ENCODE results near the gene EBP.
A peak's percentile ranks its signal among the peaks of the same experiment; 100 is the strongest.

Gene EBP

GRCh38 chrX:48521353-48522243, at the start of gene EBP:
Gene EBP (plus strand): TSS chrX:48521808. CDS start chrX:48523772, 1,964 bp downstream.
- DNase-seq, result peak; percentile 88 to 93

DNA sequence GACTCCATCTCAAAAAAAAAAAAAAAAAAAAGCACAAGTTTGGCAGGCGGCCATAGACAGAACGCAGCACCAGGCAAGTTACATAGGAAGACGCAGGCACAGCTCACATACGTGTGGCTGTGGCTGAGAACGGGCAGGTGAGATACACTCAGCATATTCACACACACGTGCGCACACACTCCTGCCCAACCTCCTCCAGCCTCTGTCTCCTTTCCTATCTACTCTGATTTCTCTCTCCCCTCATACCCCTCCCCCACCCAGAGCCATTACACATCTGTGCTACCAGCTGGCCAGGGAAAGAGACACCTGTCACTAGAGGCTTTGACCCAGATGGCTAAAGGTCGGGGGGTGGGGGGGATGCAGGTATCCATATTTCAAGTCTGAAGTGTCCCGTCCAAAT, 49.4 kb upstream of the EBP start:
- DNase-seq, result no peak

DNA sequence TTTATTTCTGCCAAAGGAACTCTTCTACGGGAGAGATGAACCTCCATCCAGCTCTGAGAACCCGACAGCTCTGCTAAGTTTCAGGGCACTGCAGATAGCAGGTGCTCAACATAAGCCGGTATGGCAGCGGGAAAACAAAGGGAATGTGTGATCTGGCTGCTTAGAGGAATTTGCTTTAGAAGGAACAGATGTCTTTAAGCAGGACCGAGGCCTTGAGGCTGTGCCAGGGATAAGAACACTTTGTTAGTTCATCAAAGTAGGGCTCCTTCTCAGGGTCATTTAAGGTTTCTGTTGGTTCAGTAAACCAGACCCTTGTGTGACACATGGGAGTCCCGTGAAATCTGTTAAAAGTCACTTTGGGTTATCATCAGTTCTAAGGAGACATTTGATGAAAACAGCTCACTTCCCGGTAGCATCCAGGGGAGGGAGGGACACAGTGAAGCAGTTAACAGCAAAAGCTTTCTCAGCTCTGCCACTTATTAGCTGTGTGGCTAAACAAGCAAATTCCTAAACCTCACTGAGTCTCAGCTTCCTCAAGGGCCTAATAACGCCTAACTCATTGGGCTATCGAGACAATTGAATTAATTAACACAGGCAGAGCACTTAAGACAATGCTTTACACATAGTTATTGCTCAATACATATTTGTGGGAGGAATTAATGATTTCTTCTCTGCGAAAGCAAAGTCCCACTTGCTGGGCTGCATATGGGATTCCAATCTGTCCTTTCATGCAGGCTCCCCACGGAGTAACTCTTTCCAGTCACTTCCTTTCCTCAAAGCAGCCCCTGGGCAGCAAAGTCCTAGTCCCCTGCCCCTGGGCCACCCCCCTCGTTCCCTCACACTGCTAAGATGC, 48.5 kb upstream of the EBP start:
- DNase-seq, result no peak

DNA sequence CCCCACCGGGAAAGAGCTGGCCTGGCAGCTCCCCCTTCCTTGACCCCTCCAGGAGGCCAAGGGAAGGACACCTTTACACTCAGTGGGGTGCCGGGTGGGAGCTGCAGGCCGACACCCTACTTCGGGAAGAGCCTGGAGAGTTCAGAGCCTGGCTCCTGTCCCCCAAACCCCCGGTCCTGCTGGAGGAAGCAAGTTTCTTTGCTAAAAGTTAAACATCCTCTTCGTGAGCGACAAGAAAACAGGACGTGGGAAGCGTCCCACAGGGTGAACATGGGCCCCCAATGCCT, 48.0 kb upstream of the EBP start:
- DNase-seq, result no peak

- peak; percentile 50 to 52 for DNase-seq
These were observed 47.5 kb upstream of the EBP start for GRCh38 chrX:48474127-48474526.

GRCh38 chrX:48474581-48474980, 47.0 kb upstream of the EBP start:
- DNase-seq, result no peak

DNA sequence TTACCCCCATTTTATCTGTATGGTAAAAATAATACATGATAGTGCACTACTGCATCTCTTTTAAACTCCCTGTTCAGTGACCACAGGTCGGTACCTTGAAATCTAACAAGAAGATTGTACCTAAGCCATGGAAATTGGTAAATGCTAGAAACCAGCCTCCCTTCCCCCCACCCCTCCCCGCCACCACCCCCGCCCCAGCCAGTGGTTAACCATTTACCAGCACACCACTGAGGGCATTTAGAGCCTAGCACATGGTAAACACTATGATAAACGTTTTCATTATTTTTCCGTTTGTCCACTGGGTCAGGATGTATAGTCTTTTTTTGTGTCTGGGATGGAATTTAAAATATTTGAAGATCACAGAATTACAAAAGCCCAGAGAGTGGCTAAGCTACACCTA, 46.3 kb upstream of the EBP start:
- no peak for DNase-seq

DNA sequence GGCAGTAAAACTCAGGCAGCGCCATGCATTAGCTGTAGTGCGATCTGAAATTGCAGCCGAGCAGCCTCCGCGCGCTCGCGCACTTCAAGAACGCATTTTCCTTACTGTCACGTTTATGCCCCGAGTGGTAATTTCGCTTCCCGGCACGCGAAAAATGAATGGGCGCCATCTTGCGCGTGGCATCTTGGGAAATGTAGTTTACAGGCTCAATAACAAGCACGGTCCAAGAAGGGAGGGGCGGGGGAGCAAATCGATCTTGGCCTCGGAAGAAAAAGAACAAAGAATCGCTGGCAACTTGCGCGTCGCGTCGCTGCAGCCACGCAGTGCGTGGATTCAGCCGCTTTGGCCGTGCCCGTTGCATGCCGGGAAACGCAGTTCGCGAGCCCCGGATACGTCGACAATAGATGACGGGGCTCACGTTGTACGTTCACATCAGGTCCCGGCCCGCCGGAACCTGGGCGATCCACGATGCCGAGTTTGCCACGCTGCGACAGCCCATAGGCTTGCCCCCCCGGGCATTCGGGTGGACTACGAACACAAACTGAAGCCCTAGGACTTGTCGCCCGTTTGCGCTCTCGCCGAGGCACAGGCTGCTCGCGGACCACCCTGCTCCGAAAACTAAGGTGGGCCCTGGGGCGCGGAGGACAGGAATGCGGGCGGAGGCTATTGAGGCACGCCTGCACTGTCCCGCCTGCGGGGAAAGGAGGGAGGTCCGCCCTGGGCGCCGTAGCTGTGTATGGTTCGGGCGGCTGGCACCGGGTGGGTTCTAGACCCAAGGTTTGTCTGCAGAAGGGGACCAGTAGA, 45.6 kb upstream of the EBP start, which contains the start of gene FTSJ1:
Gene FTSJ1 (plus strand): TSS at position 426 of the 804 bp plus-strand sequence. CDS start 1,849 bp downstream, outside the sequence.
- peak; percentile 85 to 87 for DNase-seq

DNA sequence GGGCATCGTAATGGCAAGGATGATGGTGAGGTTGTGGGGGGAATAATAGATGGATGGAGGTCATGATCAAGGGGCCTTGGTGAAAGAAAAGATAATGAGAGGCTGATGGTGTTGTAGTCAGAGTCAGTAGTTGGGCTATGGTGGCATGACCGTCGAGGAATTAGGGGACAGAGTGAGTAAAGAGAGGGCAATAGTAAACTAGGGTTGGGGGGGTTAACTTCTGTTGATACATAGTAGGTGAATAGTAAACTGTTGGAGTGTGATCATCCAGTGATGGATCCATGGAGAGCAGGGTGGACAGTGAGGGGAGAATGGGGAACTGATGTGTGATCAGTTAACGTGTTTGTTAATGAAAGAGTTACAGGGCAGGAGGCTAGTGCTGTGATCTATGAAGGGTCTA, 44.7 kb upstream of the EBP start:
- DNase-seq, result no peak

GRCh38 chrX:48477960-48478755, 43.5 kb upstream of the EBP start:
- DNase-seq, result no peak

GRCh38 chrX:48478806-48479205, 42.8 kb upstream of the EBP start:
- DNase-seq, result no peak

GRCh38 chrX:48480142-48480541, 41.5 kb upstream of the EBP start:
- no peak for DNase-seq

GRCh38 chrX:48480583-48480982, 41.0 kb upstream of the EBP start:
- DNase-seq, result no peak

DNA sequence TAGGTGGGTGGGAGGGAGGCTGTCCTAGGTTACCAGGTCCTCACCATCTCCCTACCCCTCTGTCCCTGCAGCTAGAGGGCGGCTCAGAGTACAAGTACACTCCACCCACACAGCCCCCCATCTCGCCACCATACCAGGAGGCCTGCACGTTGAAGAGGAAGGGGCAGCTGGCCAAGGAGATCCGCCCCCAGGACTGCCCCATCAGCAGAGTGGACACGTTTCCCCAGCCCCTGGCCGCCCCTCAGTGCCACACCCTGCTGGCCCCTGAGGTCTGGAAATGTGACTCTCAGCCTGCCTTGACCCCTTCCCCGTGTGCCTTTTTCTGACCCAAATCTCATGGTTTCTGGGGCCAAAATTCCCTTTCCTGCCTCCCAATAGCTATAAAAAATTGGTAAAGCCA, 39.1 kb upstream of the EBP start:
- DNase-seq, result no peak

DNA sequence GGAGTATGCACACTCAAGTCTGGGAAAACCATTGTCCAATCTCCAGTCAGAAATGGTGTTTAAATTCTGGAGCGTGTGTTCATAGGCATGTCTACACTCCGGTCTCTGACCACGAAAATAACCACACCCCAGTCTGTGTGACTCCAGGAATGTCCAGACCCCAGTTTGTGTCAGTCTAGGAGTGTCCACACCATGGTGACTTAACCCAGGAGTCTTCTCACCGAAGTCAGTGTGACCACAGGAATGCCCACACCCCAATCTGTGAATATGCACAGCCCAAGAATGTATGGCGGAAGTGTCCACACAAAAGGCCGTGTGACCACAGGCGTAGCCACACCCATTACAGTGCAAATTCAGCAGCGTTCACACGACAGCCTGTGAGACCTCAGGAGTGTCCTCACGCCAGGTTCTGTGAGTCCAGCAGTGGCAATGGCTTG, 34.2 kb upstream of the EBP start:
- no peak for DNase-seq

DNA sequence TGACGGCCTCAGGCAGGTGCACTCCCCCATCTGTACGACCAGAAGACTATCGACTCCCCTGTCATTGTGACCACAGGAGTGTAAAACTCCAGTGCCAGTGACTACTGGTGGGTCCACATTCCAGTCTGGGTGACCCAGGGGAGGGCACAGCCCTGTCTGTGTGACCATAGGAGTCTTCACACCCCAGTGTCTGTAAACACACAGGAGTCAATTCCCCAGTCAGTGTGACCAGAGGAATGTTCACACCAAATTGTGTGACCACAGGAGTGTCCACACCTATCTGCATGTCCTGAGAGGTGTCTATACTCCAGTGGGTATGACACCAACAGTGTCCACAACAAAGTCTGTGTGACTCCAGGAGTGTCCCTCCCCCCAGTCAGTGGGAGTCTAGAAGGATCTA, 33.6 kb upstream of the EBP start:
- DNase-seq, result no peak

DNA sequence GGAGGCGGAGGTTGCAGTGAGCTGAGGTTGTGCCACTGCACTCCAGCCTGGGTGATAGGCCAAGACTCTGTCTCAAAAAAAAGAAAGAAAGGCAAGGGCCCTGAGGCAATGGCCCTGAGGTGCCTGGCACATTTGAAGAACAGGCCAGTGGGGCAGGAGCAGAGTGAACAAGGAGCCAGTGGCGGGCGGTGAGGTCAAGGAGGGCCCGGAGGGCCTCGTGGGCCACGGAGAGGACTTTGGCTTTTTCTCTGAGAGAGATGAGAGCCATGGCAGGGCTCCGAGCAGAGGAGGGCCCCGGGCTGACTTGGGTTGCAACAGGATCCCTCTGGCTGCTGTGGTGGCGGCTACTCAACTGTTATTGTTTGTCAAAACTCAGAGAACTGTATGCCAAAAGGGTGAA, 32.3 kb upstream of the EBP start:
- DNase-seq, result no peak

DNA sequence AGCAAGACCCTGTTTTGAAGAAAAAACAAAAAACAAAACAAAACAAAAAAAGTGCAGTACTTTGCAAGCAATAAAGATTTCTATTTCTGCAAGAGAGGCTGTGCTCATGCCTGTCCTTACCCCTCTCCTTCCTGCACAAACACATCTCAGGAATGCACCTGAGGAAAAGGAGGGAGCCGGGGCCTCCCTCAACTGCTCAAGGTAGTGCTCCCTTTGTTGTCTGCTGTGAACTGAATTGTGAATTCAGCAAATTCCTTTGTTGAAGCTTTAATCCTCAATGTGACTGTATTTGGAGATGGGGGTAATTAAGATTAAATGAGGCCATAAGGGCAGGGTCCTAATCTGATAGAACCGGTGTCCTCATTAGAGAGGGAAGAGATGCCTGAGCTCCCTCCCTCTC, 31.7 kb upstream of the EBP start:
- DNase-seq, result no peak

- no peak for DNase-seq
These were observed 30.9 kb upstream of the EBP start for GRCh38 chrX:48490661-48491060.

DNA sequence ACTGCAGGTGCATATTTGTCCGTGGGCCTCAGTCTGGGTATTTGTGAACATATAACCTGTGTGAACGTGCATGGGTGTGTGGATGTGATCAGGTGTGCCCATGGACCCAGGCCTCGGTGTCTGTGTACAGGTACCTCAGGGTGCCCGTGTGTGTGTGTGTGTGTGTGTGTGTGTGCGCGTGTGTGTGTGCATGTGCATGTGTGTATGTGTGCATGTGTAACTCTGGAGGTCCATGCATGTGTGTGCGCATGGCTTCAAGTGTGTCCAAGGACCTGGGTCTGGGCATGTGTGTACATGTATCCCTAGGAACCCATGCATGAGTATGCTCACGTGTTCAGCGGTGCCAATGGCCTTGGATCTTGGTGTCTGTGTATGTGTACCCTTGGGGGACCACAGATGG, 29.8 kb upstream of the EBP start:
- no peak for DNase-seq

DNA sequence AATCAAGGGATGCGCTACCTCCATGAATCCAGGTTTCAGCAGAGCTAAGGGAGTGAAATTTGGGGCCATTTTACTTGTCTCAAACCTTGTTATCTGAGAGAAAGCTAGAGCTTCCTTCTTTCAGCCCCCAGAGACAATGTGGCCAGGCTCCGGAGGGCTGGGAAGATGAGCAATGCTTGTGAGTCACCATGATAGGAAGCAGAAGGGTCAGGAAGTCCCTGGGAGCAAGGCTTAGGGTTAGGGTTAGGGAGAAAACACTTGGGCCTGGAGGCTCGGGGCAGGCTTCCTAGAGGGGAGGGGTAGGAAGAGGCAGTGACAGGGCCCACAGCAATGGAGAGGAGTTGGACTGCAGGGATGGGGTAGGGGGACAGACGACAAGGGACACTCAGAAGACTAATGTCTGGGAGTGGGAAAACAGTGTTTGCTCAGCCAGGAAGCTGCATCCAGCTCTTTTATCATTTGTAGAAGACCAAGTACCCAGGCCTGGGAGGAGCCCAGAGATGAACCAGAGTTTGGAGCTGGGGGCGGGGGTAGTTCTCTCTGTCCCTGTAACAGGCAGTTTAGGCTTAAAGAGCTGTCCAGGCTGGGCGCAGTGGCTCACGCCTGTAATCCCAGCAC, 29.2 kb upstream of the EBP start:
- peak; percentile 18 to 36 for DNase-seq

GRCh38 chrX:48493890-48494364, 27.7 kb upstream of the EBP start:
- peak in 1 of 2 experiments; percentile 5 for DNase-seq
